ENCODE data around the gene MAP3K14.
A peak's percentile ranks its signal among the peaks of the same experiment; 100 is the strongest.
"Not testable (repeated sequence)": the region's sequence is repeated elsewhere in the genome, so short reads cannot be mapped to it uniquely, and the experiment has no call there.

Gene MAP3K14

GRCh38 chr17:45316434-45317110, at the start of gene MAP3K14:
Gene MAP3K14 (minus strand): TSS chr17:45317020. CDS start chr17:45290745, 26,275 bp downstream.
- peak; percentile 66 for DNase-seq (ENCODE audit: low read depth)

DNA sequence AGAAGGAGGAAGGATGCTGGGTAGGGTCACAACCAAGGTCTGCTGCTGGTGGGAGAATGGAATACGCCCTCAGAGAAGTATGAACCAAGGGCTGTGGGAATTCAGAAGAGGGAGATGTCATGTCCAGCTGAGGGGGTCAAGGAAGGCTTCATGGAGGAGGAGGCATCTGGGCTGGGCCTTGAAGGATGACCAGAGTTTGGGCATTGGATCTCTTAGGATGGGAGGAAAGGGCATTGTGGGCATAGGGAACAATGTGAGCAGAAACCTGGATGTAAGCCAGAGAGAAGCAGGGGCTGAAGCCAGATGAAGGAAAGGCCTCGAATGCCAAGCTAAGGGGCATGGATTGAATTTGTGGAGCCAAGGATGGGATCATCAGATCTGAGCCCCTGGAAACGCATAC, 49.2 kb upstream of the MAP3K14 start:
- no peak for DNase-seq (ENCODE audit: low read depth)

- DNase-seq (ENCODE audit: low read depth): no peak
Measured at GRCh38 chr17:45364531-45365390, 47.9 kb upstream of the MAP3K14 start.

DNA sequence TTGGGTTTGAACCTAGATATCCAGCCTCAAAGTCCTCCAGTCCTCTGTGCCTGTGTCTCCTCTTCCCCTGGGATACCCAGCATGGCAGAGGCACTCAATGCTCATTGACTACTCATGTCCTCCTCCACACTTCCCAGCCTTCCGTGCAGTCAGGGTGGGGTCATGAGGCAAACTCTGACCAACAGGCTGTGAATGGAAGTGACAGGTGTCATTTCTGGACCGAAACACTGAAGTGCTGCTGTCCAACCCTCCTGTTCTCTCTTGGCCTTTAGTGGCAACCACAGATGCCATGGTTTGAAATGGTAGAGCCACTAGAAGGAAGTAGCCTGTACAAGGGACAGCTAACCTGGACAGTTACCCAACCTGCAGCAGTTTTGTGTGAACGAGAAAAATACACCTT, 46.7 kb upstream of the MAP3K14 start:
- DNase-seq (ENCODE audit: low read depth): no peak

- no peak for DNase-seq (ENCODE audit: low read depth)
Measured at GRCh38 chr17:45361976-45362375, 45.2 kb upstream of the MAP3K14 start.

DNA sequence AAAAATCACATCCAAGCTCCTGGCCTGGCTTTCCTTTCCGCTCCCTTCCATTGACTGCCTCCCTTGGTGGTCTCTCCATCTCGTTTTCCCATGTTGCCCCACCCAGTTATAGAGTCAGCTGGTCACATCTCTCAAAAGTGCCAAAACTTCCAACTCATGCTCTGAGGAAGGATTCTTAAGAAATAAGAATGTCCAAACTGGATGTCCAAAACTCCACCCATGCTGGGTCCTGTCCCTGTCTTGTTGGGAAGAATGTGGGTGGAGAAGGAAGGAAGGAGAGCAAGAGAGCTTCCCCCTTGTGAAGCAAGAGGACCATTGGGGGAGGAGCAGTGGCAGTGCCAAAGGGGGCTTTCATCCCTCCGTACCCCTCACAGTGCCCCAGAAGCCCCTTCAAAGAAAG, 44.6 kb upstream of the MAP3K14 start:
- DNase-seq (ENCODE audit: low read depth): no peak

DNA sequence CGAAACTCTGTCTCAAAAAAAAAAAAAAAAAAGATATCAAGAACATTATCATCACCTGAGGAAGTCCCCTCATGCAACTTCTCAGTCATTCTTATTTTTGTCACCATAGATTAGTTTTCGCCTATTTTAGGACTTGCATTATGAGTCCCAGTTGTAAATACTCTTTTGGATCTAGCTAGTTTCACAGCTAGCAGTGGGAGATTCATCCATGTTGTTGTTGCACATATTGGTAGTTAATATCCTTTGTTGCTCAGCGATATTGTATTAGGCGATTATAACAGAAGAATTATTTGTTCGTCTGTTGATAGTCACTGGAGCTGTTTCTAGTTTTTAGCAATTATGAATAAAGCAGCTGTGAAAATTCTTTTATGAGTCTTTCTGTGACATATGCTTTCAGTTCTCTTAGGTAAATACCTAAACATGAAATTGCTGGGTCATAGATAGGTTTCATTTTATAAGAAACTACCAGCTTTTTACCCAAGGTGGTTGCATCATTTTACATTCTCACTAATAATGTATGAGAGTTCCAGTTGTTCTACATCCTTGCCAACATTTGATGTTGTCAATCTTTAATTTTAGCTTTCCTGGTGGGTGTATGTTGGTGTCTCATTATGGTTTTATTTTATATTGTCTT, 40.7 kb upstream of the MAP3K14 start:
- no peak for DNase-seq (ENCODE audit: low read depth)

DNA sequence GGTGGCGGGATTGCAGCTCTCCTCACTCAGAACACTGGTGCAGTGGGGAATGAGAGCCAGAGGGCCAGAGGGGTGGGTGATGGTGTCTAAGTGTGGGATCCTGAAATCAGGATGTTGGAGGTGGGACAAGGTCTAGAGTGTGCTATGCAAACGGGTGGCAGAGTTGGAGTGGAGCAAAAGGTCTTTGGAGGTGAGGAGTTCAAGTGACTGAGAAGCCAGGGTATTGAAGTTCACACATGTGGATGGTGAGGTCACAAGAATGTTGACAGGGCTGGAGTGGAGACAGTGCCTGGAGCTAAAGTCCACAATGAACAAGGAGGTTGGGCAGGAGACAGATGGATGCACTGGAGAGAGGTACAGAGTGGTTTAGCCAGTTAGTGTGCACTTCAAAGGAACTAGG, 38.3 kb upstream of the MAP3K14 start:
- no peak for DNase-seq (ENCODE audit: low read depth)

DNA sequence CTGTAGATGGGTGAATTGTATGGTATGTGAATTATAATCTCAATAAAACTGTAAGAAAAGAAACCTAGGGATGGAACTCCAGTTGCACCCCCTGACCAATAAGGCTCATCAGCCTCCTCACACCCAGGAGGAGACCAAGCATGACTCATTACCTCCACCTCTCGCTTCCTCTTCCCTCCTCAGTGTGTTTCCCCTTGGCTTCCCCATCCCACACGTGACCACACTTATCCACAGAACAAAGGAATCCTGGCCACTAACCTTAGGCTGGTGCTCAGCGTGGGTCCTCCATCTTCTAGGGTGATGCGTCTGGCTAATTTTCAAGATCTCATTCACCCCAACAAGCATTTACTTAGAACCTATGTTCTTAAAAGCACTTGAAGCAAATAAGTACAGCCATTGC, 36.2 kb upstream of the MAP3K14 start:
- DNase-seq (ENCODE audit: low read depth): no peak

DNA sequence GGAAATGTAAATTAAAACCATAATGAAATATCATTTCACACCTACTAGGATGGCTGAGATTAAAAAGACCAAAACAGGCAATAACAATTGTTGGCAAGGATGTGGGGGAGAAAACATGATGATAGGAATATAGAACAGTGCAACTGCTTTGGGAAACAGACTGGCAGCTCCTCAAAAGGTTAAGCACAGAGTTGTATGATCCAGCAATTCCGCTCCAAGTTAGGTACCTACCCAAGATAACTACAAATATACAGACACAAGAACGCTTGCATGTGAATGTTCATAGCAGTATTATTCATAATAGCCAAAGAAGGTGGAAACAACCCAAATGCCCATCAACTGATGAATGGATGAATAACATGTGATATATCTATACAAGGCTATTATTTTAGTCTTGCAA, 35.0 kb upstream of the MAP3K14 start:
- DNase-seq (ENCODE audit: low read depth): no peak

- peak; percentile 45 for DNase-seq (ENCODE audit: low read depth)
Measured at GRCh38 chr17:45347444-45347843, 30.6 kb upstream of the MAP3K14 start.

GRCh38 chr17:45346216-45347015, 29.6 kb upstream of the MAP3K14 start:
- DNase-seq (ENCODE audit: low read depth): peak; percentile 18

GRCh38 chr17:45345554-45346215, 28.9 kb upstream of the MAP3K14 start:
- DNase-seq (ENCODE audit: low read depth): peak; percentile 94

DNA sequence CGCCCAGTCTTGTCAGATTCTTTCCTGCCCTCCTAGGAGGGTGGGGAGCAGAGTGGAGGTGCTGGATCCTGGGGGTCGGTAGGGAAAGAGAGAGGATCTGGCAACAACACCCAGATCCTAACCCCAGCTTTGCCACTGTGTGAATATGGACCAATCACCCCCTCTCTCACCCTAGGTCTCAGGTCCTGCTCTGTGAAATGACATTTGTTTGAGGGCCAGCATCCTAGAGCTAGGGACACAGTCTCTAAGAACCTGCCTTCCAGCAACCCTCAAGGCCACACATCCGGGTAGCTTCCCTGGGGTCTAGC, 28.4 kb upstream of the MAP3K14 start:
- DNase-seq (ENCODE audit: low read depth): no peak

DNA sequence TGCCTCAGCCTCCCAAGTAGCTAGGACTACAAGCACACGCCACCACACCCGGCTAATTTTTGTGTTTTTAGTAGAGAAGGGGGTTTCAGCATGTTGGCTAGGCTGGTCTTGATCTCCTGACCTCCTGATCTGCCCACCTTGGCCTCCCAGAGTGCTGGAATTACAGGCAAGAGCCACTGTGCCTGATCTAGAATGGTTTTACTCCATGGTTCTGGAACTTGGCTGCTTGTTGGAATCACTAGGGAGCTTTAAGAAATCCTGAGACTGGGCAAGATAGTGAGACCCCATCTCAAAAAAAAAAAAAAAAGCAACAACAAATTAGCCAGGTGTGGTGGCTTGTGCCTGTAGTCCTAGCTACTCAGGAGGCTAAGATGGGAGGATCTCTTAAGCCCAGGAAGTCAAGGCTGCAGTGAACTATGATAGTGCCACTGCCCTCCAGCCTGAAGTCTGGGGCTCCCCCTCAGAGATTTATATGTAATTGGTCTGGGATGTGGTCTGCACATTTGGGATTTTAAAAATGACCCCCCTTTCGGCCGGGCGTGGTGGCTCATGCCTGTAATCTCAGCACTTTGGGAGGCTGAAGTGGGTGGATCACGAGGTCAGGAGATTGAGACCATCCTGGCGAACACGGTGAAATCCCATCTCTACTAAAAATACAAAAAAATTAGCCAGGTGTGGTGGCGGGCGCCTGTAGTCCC, 27.3 kb upstream of the MAP3K14 start:
- not testable (repeated sequence) for DNase-seq (ENCODE audit: low read depth)

- DNase-seq (ENCODE audit: low read depth): no peak
Measured at GRCh38 chr17:45342871-45343526, 26.2 kb upstream of the MAP3K14 start.

GRCh38 chr17:45342306-45342705, 25.5 kb upstream of the MAP3K14 start:
- no peak for DNase-seq (ENCODE audit: low read depth)

DNA sequence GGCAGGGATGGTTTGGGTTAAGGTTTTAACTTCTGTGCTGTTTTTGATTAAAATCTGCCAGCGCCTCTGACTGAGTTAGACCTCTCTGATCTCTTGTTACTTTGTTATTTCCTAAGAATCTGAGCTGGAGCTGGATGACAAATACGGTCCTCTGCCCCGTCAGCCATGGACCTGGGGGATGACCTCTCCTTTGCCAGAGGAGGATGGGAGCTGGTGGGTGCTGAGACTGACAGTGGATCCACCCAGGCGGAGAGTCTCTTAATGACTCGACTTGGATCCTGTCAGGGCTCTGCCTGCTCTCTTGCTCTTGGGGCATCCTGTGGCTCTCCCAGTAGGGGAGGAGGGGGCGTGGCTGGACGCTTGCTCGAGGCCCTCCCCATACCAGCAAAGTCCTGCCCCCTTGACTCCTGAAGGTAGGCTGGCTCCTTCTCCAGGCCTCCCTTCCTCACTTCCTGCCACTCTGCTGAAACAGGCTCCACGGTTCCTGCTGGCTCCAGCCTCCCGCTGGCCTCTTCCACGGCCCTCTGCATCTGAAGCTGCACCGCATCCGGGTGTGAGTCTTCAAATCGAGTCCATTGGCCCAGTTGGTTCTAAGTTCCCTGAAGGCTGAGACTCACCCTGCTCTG, 24.8 kb upstream of the MAP3K14 start:
- peak; percentile 88 for DNase-seq (ENCODE audit: low read depth)

DNA sequence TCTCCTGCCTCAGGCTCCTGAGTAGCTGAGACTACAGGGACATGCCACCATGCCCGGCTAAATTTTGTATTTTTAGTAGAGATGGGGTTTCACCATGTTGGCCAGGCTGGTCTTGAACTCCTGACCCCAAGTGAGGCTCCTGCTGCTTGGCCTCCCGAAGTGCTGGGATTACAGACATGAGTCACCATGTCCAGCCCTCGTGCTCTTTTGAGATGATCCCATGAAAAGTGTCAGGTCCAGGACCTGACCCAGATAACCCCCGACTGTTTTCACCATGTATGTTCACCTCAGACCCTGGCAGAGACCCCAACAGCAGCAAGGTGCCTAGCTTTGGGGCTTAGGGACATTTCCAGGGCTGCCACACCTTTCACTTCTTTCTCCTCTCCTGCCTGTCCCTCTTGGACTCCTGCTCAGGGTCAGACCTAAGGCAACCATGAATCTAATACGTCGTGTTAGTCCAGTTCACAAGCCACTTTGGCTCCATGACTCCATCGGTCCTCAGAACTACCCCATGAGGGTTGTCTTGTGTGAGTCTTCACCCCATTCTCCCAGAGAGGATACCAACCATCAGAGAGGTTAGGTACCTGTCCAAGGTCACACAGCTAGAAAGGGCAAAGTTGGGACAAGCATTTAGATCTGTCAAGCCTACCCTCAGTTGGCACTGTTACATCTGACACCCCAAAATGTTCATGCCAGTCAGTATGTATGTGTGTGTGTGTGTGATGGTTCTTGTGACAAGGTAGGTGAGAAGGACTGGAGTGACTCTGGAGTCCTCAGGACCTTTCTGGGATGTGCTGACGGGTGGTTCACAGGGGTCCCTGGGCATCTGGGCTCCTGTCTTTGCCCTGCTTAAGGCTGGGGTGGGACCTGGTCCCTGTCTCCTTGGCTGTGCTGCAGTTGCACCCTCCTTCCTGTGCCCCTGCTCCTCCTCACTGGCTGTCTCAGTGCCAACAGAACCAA, 23.1 kb upstream of the MAP3K14 start:
- no peak for DNase-seq (ENCODE audit: low read depth)
